Stomach (tissue), 9 donors: ENCODE measurements around the gene PCDH15. TPM values are rescaled to one million over a fixed set of nuclear protein-coding genes. Genes with fewer than 3 reads are reported as not detected.

Experiments used
- DNase-seq, 2 donors: peaks; one replicate each; pipeline versions ENCODE4 v3.0.0 to v3.0.0-alpha.2; 2013 to 2019
- H3K27ac ChIP-seq, 5 donors: fragments of 200-600 bp in 4 of 5; sonication (generic) in 4 of 5; one replicate each; pipeline ENCODE4 v1.5.1; 2013 to 2019; ENCODE audit warnings: mild to moderate bottlenecking in 1 of 5, moderate library complexity in 1 of 5
- H3K27me3 ChIP-seq, 3 donors: fragments of 200-600 bp; sonication (generic); one replicate each; pipeline ENCODE4 v1.5.1; 2017 to 2019; ENCODE audit warnings: mixed run types in 1 of 3
- H3K36me3 ChIP-seq, 4 donors: fragments of 200-600 bp; sonication (generic); 1 replicate in 3 of 4; 2 replicates in 1 of 4; pipeline ENCODE4 v1.5.1; 2016 to 2019
- H3K4me1 ChIP-seq, 4 donors: fragments of 200-600 bp; sonication (generic); one replicate each; pipeline ENCODE4 v1.5.1; 2016 to 2019
- H3K4me3 ChIP-seq, 4 donors: fragments of 200-600 bp; sonication (generic) in 3 of 4; one replicate each; pipeline ENCODE4 v1.5.1; 2016 to 2019; ENCODE audit warnings: mild to moderate bottlenecking in 1 of 4
- H3K9me3 ChIP-seq, 4 donors: fragments of 200-600 bp; sonication (generic); one replicate each; pipeline ENCODE4 v1.5.1; 2016 to 2019
- EP300 ChIP-seq: sonication (generic); formaldehyde crosslinking; IDR thresholded peaks from one replicate; pipeline ENCODE4 v1.6.1; 2017; ENCODE audit warnings: antibody characterized with exemption
- POLR2A ChIP-seq, 4 donors: fragments of 450-650 bp; IDR thresholded peaks; one replicate each; pipeline ENCODE4 v1.6.1; 2016; ENCODE audit warnings: antibody characterized with exemption in 4 of 4, control low read depth in 2 of 4, mild to moderate bottlenecking in 1 of 4, moderate library complexity in 1 of 4
- POLR2AphosphoS5 ChIP-seq, 3 donors: sonication (generic); formaldehyde crosslinking; IDR thresholded peaks; one replicate each; pipeline ENCODE4 v1.6.1; 2016; ENCODE audit warnings: antibody characterized with exemption in 3 of 3
- WGBS, 5 donors: extraction: QIAGEN DNeasy Blood & Tissue Kit in 3 of 5; methylation state at CpG; one replicate each; pipeline versions ENCODE4 v1.1.5 to v1.1.7; 2013 to 2018; 5-methylcytosine and 5-hydroxymethylcytosine counted together
- intact Hi-C: fragments of 100-400 bp; cut with DNase I; formaldehyde crosslinking; loops from one replicate; pipeline ENCODE4 v1.15.1; 2023; ENCODE audit warnings: low total_unique reads
- polyA plus RNA-seq, 3 donors: library from polyadenylated mRNA; stranded (reverse); fragments of 200-250 nt; gene quantifications; one replicate each; pipeline ENCODE4 v1.2.3, GENCODE V29; 2013
- total RNA-seq, 5 donors: library from RNA; depleted of rRNA; stranded (reverse); fragments of >200 nt; gene quantifications; one replicate each; pipeline versions ENCODE4 v1.1.0 to v1.2.3, GENCODE V29; 2014 to 2016
- TF ChIP-seq, protein P1 (sequence below), 7 experiments: fragments of 450-650 bp in 4 of 7; fragments of 200-600 bp in 3 of 7; sonication (generic) in 3 of 7; IDR thresholded peaks; one replicate each; pipeline ENCODE4 v1.5.1; 2016 to 2019; ENCODE audit warnings: antibody characterized with exemption in 7 of 7, control low read depth in 2 of 7, mild to moderate bottlenecking in 1 of 7
- donor health status: healthy with polysubstance abuse.
- donor health status: Bipolar disorder and iron deficiency.
- donor health status: healthy.

Gene PCDH15
- total and polyA plus RNA-seq, 8 donors: 3.7 TPM; not detected in 7

DNA sequence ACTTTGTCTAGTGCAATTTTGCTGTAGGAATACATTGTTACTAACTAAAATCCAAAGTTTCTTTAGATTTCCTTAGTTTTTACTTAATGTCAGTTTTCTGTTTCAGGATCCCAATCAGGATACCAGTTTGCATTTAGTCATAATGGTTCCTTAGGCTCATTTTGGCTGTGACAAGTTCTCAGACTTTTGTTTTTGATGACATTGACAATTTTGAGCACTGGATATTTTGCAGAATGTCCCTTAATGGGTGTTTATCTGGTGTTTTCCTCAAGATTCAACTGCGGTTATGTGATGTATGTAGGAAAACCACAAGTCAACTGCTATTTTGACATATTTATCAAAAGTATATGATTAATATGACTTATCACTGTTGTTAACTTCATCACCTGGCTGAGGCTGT is 482.6 kb downstream of the PCDH15 start:
- DNase-seq: no peak
- Histone ChIP-seq H3K27me3 (no peaks in the 10 kb centered on the region), H3K36me3 (no peaks in the 10 kb centered on the region), H3K9me3 (no peaks in the 10 kb centered on the region), H3K4me3 (no peak overlapping the region), H3K27ac (no peak overlapping the region), H3K4me1 (no peaks in the 10 kb centered on the region)
- intact Hi-C loops: no loop called here
- TF ChIP-seq, protein P1, sequence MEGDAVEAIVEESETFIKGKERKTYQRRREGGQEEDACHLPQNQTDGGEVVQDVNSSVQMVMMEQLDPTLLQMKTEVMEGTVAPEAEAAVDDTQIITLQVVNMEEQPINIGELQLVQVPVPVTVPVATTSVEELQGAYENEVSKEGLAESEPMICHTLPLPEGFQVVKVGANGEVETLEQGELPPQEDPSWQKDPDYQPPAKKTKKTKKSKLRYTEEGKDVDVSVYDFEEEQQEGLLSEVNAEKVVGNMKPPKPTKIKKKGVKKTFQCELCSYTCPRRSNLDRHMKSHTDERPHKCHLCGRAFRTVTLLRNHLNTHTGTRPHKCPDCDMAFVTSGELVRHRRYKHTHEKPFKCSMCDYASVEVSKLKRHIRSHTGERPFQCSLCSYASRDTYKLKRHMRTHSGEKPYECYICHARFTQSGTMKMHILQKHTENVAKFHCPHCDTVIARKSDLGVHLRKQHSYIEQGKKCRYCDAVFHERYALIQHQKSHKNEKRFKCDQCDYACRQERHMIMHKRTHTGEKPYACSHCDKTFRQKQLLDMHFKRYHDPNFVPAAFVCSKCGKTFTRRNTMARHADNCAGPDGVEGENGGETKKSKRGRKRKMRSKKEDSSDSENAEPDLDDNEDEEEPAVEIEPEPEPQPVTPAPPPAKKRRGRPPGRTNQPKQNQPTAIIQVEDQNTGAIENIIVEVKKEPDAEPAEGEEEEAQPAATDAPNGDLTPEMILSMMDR (IDR thresholded peaks at IDR 0.05): no peak
- TF ChIP-seq POLR2AphosphoS5 (IDR thresholded peaks at IDR 0.05) (no peak), EP300 (no peak), POLR2A (IDR thresholded peaks at IDR 0.05) (no peak)
- WGBS, 5 donors: 66 to 78% (median 78%) methylated on average over 1 of the region's 1 CpG

DNA sequence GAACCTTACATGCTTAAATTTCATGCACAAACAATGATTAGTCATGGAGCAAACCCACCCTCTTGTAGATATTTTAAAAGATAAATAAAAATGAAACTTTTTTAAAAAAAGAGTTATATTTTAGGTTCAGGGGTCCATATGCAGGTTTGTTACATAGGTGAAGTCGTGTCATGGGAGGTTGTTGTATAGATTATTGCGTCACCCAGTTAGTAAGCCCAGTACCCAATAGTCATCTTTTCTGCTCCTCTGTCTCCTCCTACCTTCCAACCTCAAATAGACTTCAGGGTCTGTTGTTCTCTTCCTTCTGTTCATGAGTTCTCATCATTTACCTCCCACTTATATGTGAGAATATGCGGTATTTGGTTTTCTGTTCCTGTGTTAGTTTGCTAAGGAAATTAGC is 486.6 kb downstream of the PCDH15 start:
- no peaks in the 10 kb centered on the region for H3K9me3 ChIP-seq
- H3K27me3 ChIP-seq: no peaks in the 10 kb centered on the region
- no peak overlapping the region for H3K4me3 ChIP-seq
- no peak for TF ChIP-seq POLR2A (IDR thresholded peaks at IDR 0.05)
- TF ChIP-seq, protein P1 (IDR thresholded peaks at IDR 0.05): no peak
- no peak for TF ChIP-seq POLR2AphosphoS5 (IDR thresholded peaks at IDR 0.05)
- TF ChIP-seq EP300: no peak
- no peak for DNase-seq
- 87 to 97% (median 93%) methylated on average over 3 of the region's 3 CpGs for WGBS, 5 donors
- no peaks in the 10 kb centered on the region for H3K4me1 ChIP-seq
- no peaks in the 10 kb centered on the region for H3K36me3 ChIP-seq
- intact Hi-C loops: no loop called here
- H3K27ac ChIP-seq: no peak overlapping the region

DNA sequence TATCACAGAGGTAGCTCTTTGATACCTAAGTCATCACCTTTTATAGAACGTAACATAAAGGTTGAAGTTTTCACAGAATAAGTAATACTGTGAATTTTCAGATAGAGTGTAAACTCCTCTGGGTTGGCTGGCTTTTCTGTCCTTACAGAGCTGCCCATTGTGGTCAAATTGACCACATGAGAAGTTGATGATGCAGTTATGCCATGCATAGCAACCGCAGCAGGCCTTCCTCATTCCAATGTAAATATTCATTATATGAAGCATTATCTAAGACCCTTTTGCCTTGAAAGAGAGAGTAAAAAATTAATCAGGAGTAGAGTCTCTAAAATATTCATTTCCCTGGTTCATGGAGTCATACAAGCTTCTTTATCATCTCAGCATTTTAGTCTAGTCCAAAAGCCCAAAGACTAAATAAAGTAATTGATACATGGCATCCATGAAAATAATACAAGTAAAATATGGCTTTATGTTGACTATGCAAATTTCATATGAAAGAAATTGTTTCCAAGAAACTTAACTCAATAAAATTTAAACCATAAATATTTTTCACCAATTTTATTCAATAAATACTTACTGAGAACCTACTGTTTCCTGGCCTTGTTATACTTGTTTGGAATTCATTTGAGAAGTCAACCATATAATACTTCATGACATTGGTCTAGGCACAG is 516.4 kb downstream of the PCDH15 start:
- WGBS, 5 donors: 75 to 90% (median 87%) methylated on average over 2 of the region's 2 CpGs
- Histone ChIP-seq H3K36me3 (no peaks in the 10 kb centered on the region), H3K27me3 (no peaks in the 10 kb centered on the region), H3K4me3 (no peak overlapping the region), H3K27ac (no peak overlapping the region), H3K9me3 (peaks cover 0 to 15% (median 5%) of the 10 kb centered on the region in 4 donors), H3K4me1 (no peaks in the 10 kb centered on the region)
- TF ChIP-seq, protein P1 (IDR thresholded peaks at IDR 0.05): no peak
- no peak for TF ChIP-seq EP300
- TF ChIP-seq POLR2A (IDR thresholded peaks at IDR 0.05): no peak
- no peak for TF ChIP-seq POLR2AphosphoS5 (IDR thresholded peaks at IDR 0.05)
- DNase-seq: no peak
- intact Hi-C loops: no loop called here

DNA sequence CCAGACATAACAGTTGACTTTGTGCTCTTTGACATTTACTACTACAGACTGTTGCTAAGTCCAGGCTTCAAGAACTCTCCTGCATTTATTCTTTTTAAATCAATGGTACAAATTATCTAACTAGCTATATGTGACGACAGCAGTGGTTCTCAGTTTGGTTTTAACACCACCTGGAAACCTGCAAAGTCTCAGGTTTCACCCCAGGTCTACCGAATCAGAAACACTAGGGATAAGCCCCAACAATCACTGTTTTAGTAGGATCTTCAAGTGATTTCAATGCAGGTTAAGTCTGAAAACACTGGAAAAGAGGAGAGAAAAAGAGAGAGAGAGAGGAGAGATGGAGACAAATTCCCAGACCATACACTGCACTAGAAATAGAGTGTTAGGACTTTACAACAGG is 519.0 kb downstream of the PCDH15 start:
- no peaks in the 10 kb centered on the region for H3K9me3 ChIP-seq
- no peaks in the 10 kb centered on the region for H3K4me1 ChIP-seq
- no peak for TF ChIP-seq POLR2AphosphoS5 (IDR thresholded peaks at IDR 0.05)
- no peak for TF ChIP-seq EP300
- no peak for TF ChIP-seq POLR2A (IDR thresholded peaks at IDR 0.05)
- TF ChIP-seq, protein P1 (IDR thresholded peaks at IDR 0.05): no peak
- no peak overlapping the region for H3K27ac ChIP-seq
- DNase-seq: no peak
- H3K4me3 ChIP-seq: no peak overlapping the region
- H3K27me3 ChIP-seq: no peaks in the 10 kb centered on the region
- intact Hi-C loops: no loop called here
- H3K36me3 ChIP-seq: no peaks in the 10 kb centered on the region
- 21 to 36% (median 33%) methylated on average over 2 of the region's 2 CpGs for WGBS, 5 donors
